ENCODE data around the gene SLC22A5.

SLC22A5 gene

DNA sequence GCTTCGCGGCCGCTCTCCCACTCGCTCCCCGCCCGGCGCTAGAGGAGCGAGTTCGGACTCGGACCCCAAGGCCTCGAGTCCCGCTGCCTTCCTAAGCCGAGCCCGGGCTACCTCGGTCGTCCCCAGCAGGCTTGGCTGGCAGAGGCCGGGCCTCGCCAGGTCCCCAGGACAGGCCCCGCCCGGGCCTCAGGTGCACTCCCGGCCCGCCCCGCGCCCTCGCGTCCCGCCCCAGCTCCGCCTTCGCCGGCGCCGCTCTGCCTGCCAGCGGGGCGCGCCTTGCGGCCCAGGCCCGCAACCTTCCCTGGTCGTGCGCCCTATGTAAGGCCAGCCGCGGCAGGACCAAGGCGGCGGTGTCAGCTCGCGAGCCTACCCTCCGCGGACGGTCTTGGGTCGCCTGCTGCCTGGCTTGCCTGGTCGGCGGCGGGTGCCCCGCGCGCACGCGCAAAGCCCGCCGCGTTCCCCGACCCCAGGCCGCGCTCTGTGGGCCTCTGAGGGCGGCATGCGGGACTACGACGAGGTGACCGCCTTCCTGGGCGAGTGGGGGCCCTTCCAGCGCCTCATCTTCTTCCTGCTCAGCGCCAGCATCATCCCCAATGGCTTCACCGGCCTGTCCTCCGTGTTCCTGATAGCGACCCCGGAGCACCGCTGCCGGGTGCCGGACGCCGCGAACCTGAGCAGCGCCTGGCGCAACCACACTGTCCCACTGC is at the start of gene SLC22A5:
SLC22A5 (plus strand) TSS at position 237 of the 707 bp plus-strand sequence; CDS start at position 500, 263 bp downstream.
- peak; percentile 83 for DNase-seq (ENCODE audit: low read depth, low spot score)

DNA sequence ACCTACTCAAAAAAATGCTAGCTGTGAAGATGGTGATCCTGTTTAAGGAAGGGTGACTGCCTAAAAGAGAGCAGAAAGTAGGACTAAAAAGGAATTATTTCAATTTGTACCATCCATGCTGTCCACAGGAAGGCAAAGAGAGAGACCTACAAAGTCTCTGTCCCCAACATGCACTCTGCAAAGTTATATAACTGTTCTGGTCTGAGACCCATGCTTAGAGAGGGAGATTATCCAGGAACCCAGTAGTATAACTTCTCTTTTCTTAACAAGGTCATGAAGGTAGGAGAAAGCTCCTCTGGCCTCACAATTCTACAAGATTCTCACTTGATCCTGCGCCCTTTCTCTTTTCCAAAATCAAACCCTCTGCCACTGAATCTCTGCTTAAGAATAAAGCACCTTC is 49.5 kb upstream of the SLC22A5 start:
- no peak for DNase-seq (ENCODE audit: low read depth, low spot score)

DNA sequence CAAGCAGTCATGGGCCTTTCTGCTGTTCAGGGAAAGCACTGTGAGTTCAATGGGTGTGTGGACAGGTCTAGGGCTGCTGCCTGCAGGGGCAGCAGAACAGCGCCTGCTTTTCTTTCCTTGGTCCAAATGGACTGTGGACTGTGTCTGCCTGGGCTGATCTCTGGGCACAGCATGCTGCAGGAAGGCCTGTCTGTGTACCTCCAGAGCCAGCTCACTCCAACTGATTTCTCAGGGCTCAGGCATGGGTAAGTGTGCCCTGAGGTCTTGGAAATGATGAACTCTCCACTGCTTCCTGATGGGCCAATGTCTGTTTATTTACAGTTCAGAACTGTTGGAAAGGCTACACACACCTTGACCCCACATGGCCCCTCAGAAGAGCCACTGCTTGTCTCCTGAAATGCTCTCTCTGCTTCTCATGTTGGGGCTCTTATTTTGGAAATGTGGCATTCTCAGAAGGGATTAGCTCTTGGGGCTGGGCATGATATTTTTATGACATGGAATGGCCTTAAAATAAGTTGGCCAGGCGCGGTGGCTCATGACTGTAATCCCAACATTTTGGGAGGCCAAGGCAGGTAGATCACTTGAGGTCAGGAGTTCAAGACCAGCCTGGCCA is 48.3 kb upstream of the SLC22A5 start:
- no peak for DNase-seq (ENCODE audit: low read depth, low spot score)

DNA sequence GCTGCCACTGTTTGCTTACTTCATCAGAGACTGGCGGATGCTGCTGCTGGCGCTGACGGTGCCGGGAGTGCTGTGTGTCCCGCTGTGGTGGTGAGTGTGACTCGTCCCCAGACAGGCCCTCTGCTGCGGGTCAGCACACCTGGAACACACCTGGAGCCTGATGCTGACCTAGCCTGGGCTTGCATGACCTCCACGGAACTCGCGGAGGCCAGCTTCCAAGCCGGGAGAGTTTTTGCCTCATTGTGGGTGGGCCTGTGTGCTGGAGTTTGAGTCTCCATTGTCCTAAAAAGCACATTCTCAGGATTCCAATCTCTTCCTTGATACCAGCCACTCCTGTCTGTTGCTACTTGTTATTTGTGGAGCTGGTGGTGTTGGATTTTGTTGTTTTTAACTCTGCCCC is 47.2 kb upstream of the SLC22A5 start:
- peak; percentile 79 for DNase-seq (ENCODE audit: low read depth, low spot score)

DNA sequence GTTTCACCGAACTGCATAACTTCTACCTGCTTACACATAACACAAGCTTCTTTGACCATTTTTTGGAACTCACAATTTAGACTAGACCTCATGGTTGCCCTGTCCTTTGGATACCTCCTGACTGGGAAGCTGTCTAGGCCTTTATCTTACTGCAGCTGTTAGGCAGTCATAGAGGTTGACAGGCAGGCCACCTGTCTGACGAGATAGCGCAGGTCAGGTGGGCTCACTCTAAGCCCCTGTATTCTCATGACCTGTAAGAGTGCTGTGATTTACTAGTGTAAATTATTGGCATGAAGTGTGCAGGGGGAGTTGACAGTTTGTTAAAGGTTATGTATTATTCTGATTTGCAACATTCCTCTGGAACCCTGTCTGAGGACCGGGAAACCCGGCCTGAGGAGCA is 46.3 kb upstream of the SLC22A5 start:
- DNase-seq (ENCODE audit: low read depth, low spot score) = no peak

DNA sequence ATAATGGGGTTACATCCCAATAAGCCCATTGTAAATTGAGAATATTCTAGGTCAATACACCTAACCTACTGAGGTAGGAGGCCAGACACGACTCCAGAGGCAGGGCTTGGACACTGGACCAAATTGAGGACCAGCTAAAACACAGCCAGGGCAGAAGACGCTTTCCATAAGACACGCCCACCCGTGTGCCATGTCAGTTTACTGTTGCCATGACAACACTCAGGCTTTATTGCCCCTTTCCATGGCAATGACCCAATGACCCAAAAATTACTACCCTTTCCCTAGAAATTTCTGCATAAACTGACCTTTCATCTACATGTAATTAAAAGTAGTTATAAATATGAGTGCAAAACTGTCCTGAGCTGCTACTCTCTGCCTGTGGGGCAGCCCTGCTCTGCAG is 43.8 kb upstream of the SLC22A5 start:
- no peak for DNase-seq (ENCODE audit: low read depth, low spot score)

DNA sequence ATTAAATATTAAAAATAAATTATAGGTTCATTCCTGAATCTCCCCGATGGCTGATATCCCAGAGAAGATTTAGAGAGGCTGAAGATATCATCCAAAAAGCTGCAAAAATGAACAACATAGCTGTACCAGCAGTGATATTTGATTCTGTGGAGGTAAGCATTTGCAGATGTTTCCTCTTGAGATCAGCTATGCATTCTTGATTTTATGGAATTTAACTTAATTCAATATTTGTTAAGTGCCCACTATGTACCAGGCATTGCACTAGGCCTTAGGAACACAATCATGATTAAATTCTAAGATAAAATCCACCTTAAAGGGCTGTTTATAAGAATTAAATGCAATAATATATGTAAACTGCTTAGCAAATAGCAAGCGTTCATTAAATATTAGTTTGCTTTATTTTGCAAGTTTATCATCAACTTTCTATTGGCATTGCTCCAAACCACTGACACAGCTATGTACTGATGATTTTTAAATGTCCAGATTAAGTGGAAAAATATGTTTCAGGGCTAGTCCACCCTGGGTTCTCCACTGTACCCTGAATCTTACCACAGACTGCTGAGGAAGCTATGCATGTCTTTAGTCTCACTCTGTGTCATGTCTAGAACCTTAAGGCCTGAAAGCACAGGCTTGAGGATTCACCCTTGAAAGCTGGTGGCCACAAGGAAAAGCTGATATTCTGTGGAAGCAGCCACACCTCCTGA is 42.1 kb upstream of the SLC22A5 start:
- no peak for DNase-seq (ENCODE audit: low read depth, low spot score)

DNA sequence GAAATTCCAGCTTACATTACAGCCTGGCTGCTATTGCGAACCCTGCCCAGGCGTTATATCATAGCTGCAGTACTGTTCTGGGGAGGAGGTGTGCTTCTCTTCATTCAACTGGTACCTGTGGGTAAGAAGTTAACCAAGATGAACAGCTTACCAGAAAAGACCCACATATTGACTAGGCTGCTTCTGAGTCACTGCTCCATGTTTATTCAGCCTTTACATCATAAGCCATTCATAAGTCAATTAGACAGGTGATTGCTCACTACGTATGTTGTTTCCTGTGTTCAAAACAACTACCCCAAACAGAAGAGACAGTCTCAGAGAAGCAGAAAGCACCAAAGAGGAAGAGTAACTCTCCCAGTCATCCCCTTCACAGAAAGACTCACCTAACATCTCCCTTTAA is 34.7 kb upstream of the SLC22A5 start:
- DNase-seq (ENCODE audit: low read depth, low spot score) = no peak

DNA sequence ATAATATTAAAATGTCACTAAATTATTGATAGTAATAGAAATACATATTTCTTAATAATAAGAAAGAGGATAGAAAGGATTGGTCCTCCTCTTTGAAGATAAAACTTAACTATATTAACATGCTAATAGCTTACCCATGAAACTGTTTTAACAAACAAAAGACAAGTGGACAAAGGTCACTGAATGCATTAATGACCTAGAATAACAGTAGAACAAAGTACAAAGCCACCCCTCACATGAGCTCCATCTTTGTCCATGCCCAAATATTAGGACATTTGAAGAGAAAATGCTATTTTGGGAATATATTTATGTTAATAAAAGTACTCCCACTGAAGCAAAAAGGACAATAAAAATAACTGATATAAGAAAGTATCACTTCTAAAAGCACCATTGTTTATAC is 34.1 kb upstream of the SLC22A5 start:
- no peak for DNase-seq (ENCODE audit: low read depth, low spot score)

DNA sequence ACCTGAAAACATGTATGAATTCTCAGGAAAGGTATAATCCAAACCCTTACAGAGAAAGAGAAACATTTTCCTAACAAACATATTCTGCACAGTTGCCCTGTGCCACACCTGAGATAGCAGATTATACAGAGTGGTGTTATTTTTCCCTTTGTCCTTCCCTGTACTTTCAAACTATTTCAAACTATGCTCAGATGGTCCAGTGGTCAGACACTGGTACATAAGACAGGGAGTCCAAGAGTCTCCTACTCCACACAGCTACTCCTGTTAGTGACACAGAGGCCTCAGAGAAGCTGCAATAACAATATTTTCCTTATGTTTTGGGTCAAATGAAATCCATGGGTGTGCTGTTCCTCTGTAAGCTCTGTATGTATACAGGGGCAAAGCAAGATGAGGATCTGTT is 30.0 kb upstream of the SLC22A5 start:
- DNase-seq (ENCODE audit: low read depth, low spot score) = no peak

DNA sequence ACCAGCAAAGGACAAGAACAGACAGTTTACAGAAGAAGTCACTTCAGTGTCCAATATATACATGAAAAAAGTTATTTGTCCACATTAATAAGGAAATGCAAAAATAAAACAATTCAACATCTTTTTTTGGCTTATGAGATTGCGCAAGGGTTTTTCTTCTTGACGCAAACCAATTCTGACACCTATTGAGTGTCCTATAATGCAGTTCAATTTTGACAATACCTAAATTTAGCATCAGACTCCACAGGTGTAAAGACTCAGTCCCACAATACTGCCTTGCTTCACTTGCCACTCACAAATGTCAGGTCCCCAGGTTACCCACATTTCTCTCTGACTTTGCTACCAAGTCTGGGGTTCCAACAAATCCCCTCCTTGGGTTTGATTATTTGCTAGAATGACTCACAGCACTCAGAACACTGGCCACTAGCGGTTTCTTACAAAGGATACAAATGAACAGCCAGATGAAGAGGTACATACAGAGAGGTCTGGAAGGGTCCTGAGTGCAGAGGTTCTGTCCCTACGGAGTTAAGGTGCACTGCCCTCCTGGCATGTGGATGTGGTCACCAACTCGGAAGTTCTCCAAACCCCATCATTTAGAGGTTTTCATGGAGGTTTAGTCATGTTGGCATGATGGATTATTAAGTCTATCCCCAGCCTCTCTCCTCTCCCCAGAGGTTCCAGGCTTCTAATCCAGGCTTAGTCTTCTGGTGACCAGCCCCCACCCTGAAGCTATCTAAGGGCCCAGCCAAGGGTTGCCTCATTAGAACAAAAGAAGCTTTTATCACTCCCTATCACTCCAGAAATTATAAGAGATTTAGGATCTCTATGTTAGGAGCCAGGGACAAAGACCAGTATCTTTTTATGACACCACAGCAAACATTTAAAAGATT is 27.0 kb upstream of the SLC22A5 start:
- no peak for DNase-seq (ENCODE audit: low read depth, low spot score)

DNA sequence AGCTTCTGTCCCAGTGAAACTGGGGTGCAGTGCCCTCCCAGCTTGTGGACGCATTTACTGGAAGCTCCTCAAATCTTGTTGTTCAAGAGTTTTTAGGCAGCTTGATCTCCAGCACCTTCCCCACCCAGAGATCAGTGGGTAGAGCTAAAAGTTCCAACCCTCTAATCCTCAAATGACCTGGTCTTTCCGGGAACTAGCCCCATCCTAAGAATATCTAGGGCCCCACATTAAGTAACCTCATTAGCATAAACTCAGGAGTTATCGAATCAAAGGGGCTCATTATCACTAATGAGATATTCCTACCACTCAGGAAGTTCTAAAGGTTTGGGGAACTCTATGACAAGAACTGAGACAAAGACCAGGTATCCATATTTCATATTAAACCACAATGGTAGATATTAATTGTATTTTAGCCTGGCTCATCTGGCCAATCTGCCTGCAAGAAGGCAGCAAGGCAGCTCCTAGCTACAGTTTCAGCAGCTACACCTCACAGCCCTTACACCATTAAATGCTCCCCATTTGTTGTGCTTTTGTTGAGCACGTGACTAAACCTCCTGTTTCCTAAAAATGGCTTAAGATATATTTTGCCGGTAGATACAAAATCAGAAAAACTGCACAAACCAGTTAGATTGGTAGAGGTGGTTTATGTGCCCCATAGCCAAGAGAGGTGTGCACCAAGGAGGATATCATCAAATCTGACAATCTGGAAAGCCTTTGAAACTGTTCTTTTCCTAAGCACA is 24.6 kb upstream of the SLC22A5 start:
- no peak for DNase-seq (ENCODE audit: low read depth, low spot score)

DNA sequence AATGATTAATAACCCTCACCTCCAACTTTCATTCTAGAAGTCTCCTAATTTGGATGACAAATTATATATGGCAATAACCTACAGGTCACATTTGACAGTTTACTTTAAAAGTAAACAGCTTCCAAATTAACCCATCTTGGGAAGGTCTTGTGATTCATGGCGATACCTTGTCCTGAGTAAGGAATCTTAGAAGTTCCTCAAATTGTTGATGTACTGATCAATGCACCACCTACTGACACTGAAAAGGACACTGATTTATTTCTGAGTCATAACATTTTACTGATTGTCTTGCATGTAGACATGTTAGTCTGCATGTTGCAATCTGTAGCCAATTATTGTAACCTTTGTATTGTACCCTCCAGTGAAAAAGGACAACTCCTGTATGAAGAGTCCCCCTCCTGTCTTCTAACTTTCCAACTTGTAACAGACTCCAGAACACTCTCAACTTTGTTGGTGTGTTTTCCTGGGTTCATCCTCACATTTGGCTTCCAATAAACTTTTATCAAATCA is 16.0 kb upstream of the SLC22A5 start:
- DNase-seq (ENCODE audit: low read depth, low spot score) = no peak

DNA sequence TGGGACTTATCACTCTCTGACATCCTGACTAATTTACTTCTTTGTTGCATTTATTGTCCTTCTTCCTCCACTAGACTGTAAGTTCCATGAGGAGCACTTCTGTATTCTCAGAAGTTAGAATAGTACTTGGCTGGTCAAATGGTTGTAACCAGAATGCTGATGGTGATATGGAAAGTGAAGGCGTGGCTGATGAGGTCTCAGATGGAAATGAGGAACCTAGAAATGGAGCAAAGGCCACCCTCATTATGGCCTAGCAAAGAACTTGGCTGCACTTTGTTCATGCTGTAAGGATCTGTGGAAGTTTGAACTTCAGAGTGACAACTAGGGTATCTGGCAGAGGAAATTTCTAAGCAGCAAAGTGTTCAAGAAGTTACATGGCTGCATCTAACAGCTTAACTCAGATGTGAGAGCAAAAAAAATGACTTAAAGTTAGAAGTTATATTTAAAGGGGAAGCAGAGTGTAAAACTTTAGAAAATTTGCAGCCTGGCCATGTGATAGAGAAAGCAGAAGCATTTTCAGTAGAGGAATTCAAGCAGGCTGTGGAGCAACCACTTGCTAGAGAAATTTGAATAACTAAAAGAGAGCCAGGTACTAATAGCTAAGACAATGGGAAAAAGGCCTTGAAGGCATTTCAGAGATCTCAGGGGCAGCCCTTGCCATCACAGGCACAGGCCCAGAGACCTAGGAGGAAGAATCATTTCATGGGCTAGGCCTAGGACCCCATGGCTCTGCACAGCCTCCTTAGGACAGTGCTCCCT is 14.9 kb upstream of the SLC22A5 start:
- DNase-seq (ENCODE audit: low read depth, low spot score) = peak; percentile 54

DNA sequence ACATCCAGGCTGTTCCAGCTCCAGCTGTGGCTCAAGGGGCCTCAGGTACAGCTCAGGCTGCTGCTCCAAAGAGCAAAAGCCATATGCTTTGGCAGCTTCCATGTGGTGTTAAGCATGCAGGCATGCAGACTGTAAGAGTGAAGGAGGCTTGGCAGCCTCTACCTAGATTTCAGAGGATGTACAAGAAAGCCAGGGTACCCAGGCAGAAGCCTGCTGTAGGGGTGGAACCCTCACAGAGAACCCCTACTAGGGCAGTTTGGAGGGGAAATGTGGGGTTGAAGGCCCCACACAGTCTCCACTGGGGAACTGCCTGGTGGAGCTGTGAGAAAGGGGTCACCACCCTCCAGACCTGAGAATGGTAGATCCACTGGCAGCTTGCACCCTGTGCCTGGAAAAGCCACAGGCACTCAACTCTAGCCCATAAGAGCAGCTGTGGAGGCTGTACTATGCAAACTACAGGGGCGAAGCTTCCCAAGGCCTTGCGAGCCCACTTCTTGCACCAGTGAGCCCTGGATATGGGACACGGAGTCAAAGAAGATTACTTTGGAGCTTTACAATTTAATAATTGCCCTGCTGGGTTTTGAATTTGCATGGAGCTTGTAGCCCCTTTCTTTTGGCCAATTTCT is 14.3 kb upstream of the SLC22A5 start:
- no peak for DNase-seq (ENCODE audit: low read depth, low spot score)

DNA sequence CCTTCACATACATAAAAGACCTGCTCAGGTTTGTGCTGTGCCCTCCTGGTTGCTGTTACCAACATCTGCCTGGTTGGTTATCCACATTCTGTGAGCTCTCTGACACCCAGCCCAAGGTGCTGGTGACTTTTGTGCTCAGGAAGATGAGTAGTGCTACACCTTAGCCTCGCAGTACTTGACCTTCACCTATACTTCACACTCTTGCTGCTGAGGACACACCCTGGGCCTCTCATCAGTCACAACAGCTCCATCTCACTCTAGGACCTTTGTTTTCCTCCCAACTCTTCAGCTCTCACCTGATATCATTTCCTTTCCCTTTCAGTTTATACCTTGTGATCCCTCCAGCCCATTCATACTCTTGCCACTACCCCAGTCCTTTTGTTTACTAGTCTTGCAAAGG is 10.7 kb upstream of the SLC22A5 start:
- no peak for DNase-seq (ENCODE audit: low read depth, low spot score)

DNA sequence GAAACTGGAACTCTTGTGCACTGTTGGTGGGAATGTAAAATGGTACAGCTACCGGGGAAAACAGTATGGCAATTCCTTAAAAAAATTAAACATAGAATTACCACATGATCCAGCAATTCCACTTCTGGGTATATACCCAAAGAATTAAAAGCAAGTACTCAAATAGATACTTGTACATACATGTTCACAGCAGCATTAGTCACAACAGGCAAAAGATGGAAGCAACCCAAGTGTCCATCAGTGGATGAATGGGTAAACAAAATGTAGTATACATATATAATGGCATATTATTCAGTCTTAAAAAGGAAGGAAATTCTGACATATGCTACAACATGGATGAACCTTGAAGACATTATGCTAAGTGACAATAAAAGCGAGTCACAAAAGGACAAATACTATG is 7.4 kb upstream of the SLC22A5 start:
- DNase-seq (ENCODE audit: low read depth, low spot score) = no peak

DNA sequence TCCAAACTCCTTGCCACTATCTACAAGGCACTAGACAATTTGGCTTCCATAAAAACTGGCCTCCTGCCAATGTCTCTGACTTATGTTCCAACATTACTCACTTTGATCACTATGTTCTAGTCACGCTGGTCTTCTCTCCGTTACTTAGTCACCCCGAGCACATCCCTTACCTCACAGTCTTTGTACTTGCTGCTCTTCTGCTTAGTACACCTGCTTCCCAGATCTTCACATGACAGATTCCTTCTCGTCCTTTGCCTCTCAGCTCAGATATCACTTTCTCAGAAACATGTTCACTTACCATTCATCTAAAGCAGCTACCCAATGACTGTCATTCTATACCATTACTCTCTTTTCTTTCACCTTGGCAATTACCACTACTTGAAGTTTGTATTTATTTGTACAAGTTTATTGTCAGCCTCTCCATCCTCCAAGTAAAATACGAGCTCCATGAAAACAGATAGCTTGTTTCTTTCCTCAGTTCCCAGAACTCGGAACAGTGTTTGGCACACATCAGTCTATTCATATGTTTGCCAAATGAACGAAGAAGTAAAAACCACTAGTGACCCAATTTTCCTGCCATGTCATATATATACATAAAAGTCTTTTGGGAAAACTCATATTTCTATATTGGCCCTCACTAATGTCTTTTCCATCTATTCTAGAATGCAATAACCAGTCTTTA is 5.9 kb upstream of the SLC22A5 start:
- DNase-seq (ENCODE audit: low read depth, low spot score) = no peak

DNA sequence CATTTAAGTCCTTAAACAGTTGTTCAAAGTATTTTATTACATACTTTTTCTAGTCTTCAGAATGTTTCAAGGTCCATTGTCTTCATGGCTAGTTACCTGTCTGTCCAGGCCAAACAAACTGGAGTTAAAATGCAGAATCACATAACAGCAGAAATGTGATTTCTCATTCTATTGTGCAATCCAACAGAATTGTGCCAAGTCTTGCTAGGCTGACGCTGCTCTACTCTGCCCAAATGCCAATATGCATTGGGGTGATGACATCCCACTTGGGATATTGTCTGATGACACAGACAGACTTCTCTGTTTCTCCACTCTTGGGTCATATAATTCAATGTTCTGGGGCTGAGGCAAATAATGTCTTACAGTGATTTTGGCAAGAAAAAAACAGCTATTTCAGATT is 5.2 kb upstream of the SLC22A5 start:
- DNase-seq (ENCODE audit: low read depth, low spot score) = no peak
